Measurements from ENCODE around the gene ZBTB7C. TPM values are rescaled to one million over a fixed set of nuclear protein-coding genes. Genes with fewer than 3 reads are reported as not detected.

The ZBTB7C gene
- polyA plus RNA-seq, 1 donor: 12.8 TPM

- DNase-seq: no peak
Observed at GRCh38 chr18:48326901-48327675, 82.1 kb downstream of the ZBTB7C start.

GRCh38 chr18:48325115-48325665 lies 84.0 kb downstream of the ZBTB7C start:
- no peak for DNase-seq

GRCh38 chr18:48324651-48325050 lies 84.5 kb downstream of the ZBTB7C start:
- no peak for DNase-seq

GRCh38 chr18:48323151-48323550 lies 86.0 kb downstream of the ZBTB7C start:
- DNase-seq: no peak

GRCh38 chr18:48321536-48321935 lies 87.6 kb downstream of the ZBTB7C start:
- DNase-seq: no peak

- no peak for DNase-seq
Observed at GRCh38 chr18:48321121-48321520, 88.1 kb downstream of the ZBTB7C start.

- DNase-seq: no peak
Observed at GRCh38 chr18:48320639-48320945, 88.6 kb downstream of the ZBTB7C start.

GRCh38 chr18:48319801-48320638 lies 89.2 kb downstream of the ZBTB7C start:
- no peak for DNase-seq

GRCh38 chr18:48318436-48318835 lies 90.7 kb downstream of the ZBTB7C start:
- no peak for DNase-seq

GRCh38 chr18:48317781-48318381 lies 91.3 kb downstream of the ZBTB7C start:
- no peak for DNase-seq

GRCh38 chr18:48316177-48316576 lies 93.0 kb downstream of the ZBTB7C start:
- DNase-seq: no peak

- DNase-seq: no peak
Observed at GRCh38 chr18:48314690-48315089, 94.5 kb downstream of the ZBTB7C start.

- no peak for DNase-seq
Observed at GRCh38 chr18:48313792-48314191, 95.4 kb downstream of the ZBTB7C start.

- no peak for DNase-seq
Observed at GRCh38 chr18:48312066-48312465, 97.1 kb downstream of the ZBTB7C start.

- no peak for DNase-seq
Observed at GRCh38 chr18:48310999-48311398, 98.2 kb downstream of the ZBTB7C start.

GRCh38 chr18:48310353-48310752 lies 98.8 kb downstream of the ZBTB7C start:
- DNase-seq: no peak

GRCh38 chr18:48308755-48309575 lies 100.2 kb downstream of the ZBTB7C start:
- DNase-seq: no peak

GRCh38 chr18:48308027-48308635 lies 101.1 kb downstream of the ZBTB7C start:
- no peak for DNase-seq

- no peak for DNase-seq
Observed at GRCh38 chr18:48306838-48307237, 102.3 kb downstream of the ZBTB7C start.

- DNase-seq: no peak
Observed at GRCh38 chr18:48304906-48305693, 104.1 kb downstream of the ZBTB7C start.

- DNase-seq: no peak
Observed at GRCh38 chr18:48303883-48304282, 105.3 kb downstream of the ZBTB7C start.
